Colonic mucosa (tissue), 4 donors: ENCODE data around the gene PLEKHA6. TPM values are rescaled to one million over a fixed set of nuclear protein-coding genes. Genes with fewer than 3 reads are reported as not detected.

ENCODE experiments used
- DNase-seq: peaks from one replicate; pipeline ENCODE4 v3.0.0-alpha.2; 2020
- H3K27ac ChIP-seq: fragments of 200-600 bp; one replicate; pipeline ENCODE4 v1.8.0; 2021
- H3K27me3 ChIP-seq: fragments of 200-600 bp; one replicate; pipeline ENCODE4 v1.8.0; 2021
- H3K36me3 ChIP-seq: fragments of 200-600 bp; one replicate; pipeline ENCODE4 v1.8.0; 2021
- H3K4me1 ChIP-seq: fragments of 200-600 bp; one replicate; pipeline ENCODE4 v1.8.0; 2021; ENCODE audit warnings: mild to moderate bottlenecking
- H3K4me3 ChIP-seq: fragments of 200-600 bp; one replicate; pipeline ENCODE4 v1.8.0; 2021
- H3K9ac ChIP-seq, 2 donors: one replicate each; pipeline ENCODE4 v1.7.0; 2013; ENCODE audit warnings: control low read depth in 2 of 2, low read depth in 2 of 2, low read length in 2 of 2
- H3K9me3 ChIP-seq: fragments of 200-600 bp; one replicate; pipeline ENCODE4 v1.8.0; 2021
- intact Hi-C: fragments of 100-400 bp; cut with DNase I; formaldehyde crosslinking; loops from one replicate; pipeline ENCODE4 v1.14.1; 2022
- total RNA-seq, 2 donors: library from RNA; stranded (reverse); fragmentation: NEBNext Ultra II Directional in 1 of 2; extraction: Animal tissue kit (Norgen Biotek cat#: 25700) in 1 of 2; gene quantifications; one replicate each; pipeline ENCODE4 v1.2.1, GENCODE V29; 2021
- TF ChIP-seq, protein P1 (sequence below): fragments of 200-600 bp; IDR thresholded peaks from one replicate; pipeline ENCODE4 v1.8.0; 2022; ENCODE audit warnings: antibody characterized with exemption, mild to moderate bottlenecking
- donor health status: healthy.
- donor health status: DM: no; HTN: no; CAD: no.
- donor health status: DM: no; HTN: no; CAD: no.

PLEKHA6 gene
- total RNA-seq, 2 donors from 2014 or later: 84.5 to 165 TPM

DNA sequence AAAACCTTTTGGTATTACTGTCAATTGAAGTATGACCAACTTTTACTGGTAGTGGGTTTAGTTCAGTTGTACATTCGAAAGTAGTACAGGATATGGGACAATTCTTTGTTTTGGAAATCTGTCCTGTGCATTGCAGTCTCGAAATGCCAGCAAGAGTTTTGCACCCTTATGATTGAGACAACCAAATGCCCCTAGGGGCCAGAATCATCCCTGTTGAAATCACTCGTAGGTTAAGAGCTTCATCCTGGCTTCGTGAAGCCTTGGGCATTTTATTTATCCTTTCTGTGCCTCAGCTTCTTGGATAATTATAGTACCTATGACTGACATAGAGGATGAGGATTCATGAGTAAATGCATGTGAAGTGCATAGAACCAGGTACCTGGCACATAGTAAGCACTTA lies 143.5 kb downstream of the PLEKHA6 start:
- DNase-seq: no peak
- TF ChIP-seq, protein P1, sequence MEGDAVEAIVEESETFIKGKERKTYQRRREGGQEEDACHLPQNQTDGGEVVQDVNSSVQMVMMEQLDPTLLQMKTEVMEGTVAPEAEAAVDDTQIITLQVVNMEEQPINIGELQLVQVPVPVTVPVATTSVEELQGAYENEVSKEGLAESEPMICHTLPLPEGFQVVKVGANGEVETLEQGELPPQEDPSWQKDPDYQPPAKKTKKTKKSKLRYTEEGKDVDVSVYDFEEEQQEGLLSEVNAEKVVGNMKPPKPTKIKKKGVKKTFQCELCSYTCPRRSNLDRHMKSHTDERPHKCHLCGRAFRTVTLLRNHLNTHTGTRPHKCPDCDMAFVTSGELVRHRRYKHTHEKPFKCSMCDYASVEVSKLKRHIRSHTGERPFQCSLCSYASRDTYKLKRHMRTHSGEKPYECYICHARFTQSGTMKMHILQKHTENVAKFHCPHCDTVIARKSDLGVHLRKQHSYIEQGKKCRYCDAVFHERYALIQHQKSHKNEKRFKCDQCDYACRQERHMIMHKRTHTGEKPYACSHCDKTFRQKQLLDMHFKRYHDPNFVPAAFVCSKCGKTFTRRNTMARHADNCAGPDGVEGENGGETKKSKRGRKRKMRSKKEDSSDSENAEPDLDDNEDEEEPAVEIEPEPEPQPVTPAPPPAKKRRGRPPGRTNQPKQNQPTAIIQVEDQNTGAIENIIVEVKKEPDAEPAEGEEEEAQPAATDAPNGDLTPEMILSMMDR: no peak
- intact Hi-C loops: no loop called here

DNA sequence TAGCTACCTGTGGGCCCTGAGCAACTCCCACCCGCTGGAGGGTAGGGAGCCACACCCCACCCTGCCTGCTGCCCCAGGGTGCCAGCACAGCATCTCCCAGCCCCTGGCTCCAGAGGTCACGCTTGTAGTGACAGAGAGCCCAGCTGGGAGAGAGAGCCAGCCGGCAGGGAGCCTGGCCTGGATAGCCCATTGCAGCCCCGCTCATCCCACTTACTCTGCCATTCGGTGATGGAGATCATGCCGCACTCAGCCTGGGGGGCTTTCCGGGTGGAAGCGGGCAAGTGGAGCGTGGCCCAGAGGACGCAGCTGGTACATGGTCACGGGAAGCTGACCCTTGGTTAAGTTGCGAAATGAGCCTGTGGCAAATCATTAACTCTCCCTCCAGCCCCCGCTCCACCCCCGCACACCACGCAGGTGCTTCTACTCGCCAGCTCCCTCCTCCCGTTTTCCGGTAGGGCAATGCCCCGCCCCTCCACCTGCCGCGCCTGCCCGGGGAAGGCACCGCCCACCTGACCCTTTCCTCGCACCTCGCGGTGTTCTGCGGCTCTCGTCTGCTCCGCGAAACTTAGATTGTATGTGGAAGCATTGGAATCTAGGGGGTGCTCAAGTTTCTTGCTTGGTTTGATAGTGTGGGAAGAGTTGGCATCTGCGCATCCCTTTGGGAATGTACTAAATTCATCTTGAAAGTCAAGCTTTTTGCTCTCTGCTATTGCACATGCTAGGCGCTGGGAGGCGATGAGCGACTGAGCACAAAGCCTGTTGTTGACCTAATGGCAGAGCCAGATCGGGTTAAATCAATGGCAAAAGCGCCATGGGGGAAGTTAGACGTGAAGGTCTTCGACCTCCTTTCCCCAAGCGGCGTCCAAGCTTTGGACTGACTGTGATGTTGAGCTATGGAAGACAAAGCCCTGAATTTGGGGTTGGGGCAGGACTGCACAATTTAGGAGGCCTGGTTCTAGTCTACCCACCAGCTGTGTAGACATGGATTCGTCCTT lies 145.8 kb downstream of the PLEKHA6 start, which contains the start of gene GOLT1A:
Gene GOLT1A, minus strand, starts transcription at position 321 of the 995 bp plus-strand sequence. Its CDS starts 82 bp downstream, at position 239.
- peak within 1 kb of the TSS; percentile 24 for H3K27ac ChIP-seq
- H3K9ac ChIP-seq: peak within 1 kb of the TSS in 1 of 2 donors; percentile 51
- DNase-seq: peak; percentile 93
- H3K4me1 ChIP-seq: no peaks in the 10 kb centered on the region
- intact Hi-C loops: loop anchor here (5.0 kb wide), 1 partner anchor 148 kb away; no protein-coding TSS in a partner anchor
- H3K9me3 ChIP-seq: no peaks in the 10 kb centered on the region
- no peaks in the 10 kb centered on the region for H3K27me3 ChIP-seq
- no peaks in the 10 kb centered on the region for H3K36me3 ChIP-seq
- TF ChIP-seq, protein P1: peak; percentile 34
- peak within 1 kb of the TSS; percentile 18 for H3K4me3 ChIP-seq

More for the DNA sequence above, 143.5 kb downstream of the PLEKHA6 start:
- Histone ChIP-seq H3K27ac (no peak overlapping the region), H3K4me3 (no peak overlapping the region), H3K27me3 (no peaks in the 10 kb centered on the region), H3K36me3 (no peaks in the 10 kb centered on the region), H3K4me1 (no peaks in the 10 kb centered on the region), H3K9ac (no peak overlapping the region), H3K9me3 (no peaks in the 10 kb centered on the region)

DNA sequence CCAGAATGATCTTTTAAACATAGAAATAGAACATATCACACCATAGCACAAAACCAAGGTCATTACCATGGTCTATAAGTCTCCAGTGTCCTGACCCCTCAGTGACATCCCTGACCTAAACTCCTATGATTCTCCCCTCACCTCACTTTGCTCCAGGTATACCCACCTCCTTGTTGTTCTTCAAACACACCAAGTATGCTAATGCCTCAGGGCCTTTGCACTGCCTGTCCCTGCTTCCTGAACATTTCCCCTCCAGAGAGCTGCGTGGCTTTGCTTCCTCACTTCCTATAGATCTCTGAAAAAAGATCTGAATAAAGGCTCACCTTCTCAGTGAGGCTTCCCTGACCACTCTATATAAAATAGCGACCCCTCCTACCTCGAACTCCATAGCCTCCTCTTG lies 147.0 kb downstream of the PLEKHA6 start:
- Histone ChIP-seq H3K27me3 (no peaks in the 10 kb centered on the region), H3K4me1 (no peaks in the 10 kb centered on the region), H3K4me3 (no peak overlapping the region), H3K36me3 (no peaks in the 10 kb centered on the region), H3K27ac (no peak overlapping the region), H3K9me3 (no peaks in the 10 kb centered on the region), H3K9ac (no peak overlapping the region)
- intact Hi-C loops: loop anchor here (5.0 kb wide), 1 partner anchor 150 kb away; no protein-coding TSS in a partner anchor
- TF ChIP-seq, protein P1: no peak
- DNase-seq: no peak

DNA sequence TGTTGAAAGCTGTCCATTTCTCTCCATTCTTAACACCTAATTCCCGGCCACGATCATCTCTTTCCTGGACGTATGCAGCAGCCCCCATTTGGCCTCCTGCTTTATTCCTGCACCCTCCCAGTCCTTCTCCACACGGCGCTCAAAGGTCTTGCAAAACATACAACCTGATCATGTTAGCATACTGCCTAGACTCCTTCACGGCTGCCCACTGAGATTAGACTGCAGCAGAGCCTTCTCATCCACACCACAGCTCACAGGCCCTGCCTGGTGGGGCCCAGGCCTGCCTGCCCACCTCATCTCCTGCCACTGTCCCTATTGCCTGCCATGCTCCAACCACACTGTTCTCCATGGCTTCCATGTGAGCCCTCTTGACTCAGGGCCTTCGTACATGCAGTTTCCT lies 148.7 kb downstream of the PLEKHA6 start:
- H3K4me1 ChIP-seq: no peaks in the 10 kb centered on the region
- H3K9ac ChIP-seq: no peak overlapping the region
- H3K9me3 ChIP-seq: no peaks in the 10 kb centered on the region
- H3K27ac ChIP-seq: no peak overlapping the region
- TF ChIP-seq, protein P1: no peak
- no peak for DNase-seq
- H3K36me3 ChIP-seq: no peaks in the 10 kb centered on the region
- no peak overlapping the region for H3K4me3 ChIP-seq
- no peaks in the 10 kb centered on the region for H3K27me3 ChIP-seq
- intact Hi-C loops: loop anchor here (5.0 kb wide), 1 partner anchor 151 kb away; no protein-coding TSS in a partner anchor

DNA sequence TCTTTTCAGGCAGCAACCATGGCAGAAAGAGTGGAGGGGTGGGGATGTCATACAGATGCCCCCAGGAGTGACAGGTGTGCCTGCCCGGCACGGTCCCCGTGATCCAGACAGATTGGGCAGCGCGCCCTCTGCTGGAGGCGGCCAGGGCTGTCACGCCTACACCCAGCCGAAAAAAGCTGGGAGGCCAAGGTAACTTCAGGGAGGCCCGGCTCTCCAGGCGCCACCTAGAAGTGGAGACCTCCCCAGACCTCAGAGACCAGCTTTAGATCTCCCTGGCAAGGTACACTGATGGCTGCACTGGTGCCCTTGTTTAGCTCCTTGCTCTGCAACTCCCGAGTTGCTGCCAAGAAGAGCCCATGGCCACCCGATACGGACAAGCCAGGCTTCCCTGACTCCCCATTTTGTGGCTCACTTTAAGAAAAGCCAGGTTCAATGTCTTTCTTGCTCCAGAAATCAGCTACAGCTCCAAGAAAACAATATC lies 152.6 kb downstream of the PLEKHA6 start:
- no peak overlapping the region for H3K4me3 ChIP-seq
- no peaks in the 10 kb centered on the region for H3K27me3 ChIP-seq
- H3K27ac ChIP-seq: no peak overlapping the region
- H3K9me3 ChIP-seq: no peaks in the 10 kb centered on the region
- no peaks in the 10 kb centered on the region for H3K36me3 ChIP-seq
- TF ChIP-seq, protein P1: peak; percentile 86
- intact Hi-C loops: loop anchor here (5.0 kb wide), 1 partner anchor 45 kb away; no protein-coding TSS in a partner anchor
- DNase-seq: peak; percentile 79
- H3K9ac ChIP-seq: no peak overlapping the region
- no peaks in the 10 kb centered on the region for H3K4me1 ChIP-seq
